ENCODE measurements around the gene ZNF497.

Gene ZNF497

DNA sequence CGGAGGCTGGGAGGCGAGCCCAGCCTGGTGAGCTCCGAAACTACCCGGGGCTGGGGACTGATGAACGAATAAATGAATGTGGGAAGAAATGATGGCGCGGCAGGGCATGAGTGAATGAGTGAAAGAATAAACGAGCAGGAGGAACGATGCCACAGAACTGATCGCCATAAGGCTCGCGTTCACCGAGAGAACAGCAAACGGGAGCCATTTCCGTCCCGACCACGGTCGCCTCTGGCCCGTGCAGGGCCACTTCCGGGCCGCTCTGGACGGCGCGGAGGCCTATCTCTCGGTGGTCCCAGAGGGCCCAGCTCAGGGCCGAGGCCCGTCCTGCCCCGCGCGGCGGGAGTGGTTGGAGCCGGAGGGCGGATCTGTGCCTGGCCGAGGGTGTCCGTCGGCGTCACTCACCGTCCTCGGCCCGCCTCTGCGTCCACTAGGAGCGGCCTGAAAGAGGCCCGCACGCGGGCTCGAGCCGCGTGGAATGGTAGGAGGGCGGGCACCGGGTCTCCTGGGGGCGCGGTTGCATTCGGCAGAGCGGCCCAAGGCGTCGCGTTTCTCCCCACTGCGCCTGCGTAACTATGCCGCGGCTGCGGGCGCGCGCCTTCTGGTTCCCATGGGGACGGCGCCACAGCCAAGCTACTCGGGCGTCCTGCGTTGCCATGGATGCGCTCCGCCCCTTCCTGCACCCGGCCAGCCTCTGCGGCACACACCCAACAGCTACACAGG, at the start of gene ZNF497 (continued):
- TF ChIP-seq, protein P1, sequence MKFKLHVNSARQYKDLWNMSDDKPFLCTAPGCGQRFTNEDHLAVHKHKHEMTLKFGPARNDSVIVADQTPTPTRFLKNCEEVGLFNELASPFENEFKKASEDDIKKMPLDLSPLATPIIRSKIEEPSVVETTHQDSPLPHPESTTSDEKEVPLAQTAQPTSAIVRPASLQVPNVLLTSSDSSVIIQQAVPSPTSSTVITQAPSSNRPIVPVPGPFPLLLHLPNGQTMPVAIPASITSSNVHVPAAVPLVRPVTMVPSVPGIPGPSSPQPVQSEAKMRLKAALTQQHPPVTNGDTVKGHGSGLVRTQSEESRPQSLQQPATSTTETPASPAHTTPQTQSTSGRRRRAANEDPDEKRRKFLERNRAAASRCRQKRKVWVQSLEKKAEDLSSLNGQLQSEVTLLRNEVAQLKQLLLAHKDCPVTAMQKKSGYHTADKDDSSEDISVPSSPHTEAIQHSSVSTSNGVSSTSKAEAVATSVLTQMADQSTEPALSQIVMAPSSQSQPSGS (tag by site-specific recombination; IDR thresholded peaks at IDR 0.05; ENCODE audit: low read depth): no peak
- TF ChIP-seq ZNF2 (tag by site-specific recombination; IDR thresholded peaks at IDR 0.05) (peak; percentile 63; the same call in 1 of the 2 replicates), ZNF530 (tag by site-specific recombination; IDR thresholded peaks at IDR 0.05; ENCODE audit: low read depth) (no peak), ZNF776 (tag by site-specific recombination; IDR thresholded peaks at IDR 0.05; ENCODE audit: borderline replicate concordance) (no peak), ZNF155 (tag by site-specific recombination; IDR thresholded peaks at IDR 0.05) (no peak), ZNF121 (tag by site-specific recombination; IDR thresholded peaks at IDR 0.05) (no peak), ZNF324 (tag by site-specific recombination; IDR thresholded peaks at IDR 0.05) (peak; percentile 59; the same call in 1 of the 2 replicates), ZNF184 (tag by site-specific recombination; IDR thresholded peaks at IDR 0.05) (no peak), ZNF670 (tag by site-specific recombination; IDR thresholded peaks at IDR 0.05; ENCODE audit: low read depth) (no peak), SP2 (tag by site-specific recombination; IDR thresholded peaks at IDR 0.05) (peak; percentile 90), ZNF239 (tag by site-specific recombination; IDR thresholded peaks at IDR 0.05) (peak; percentile 7; the same call in 1 of the 2 replicates), ZNF366 (tag by site-specific recombination; conservative IDR thresholded peaks at IDR 0.05) (0 out of 2 replicates have a peak, but pooled peaks have one; percentile 41), ZNF214 (tag by site-specific recombination; IDR thresholded peaks at IDR 0.05; ENCODE audit: borderline replicate concordance) (no peak), ZNF24 (tag by site-specific recombination; IDR thresholded peaks at IDR 0.05) (peak; percentile 88), KLF7 (tag by site-specific recombination; IDR thresholded peaks at IDR 0.05; ENCODE audit: borderline replicate concordance) (peak; percentile 69; the same call in 1 of the 2 replicates), ZNF311 (tag by site-specific recombination; IDR thresholded peaks at IDR 0.05; ENCODE audit: borderline replicate concordance) (no peak), ZNF274 (IDR thresholded peaks at IDR 0.05; ENCODE audit: low read length) (no peak), ZNF274 (tag by site-specific recombination; IDR thresholded peaks at IDR 0.05; ENCODE audit: borderline replicate concordance) (no peak), ZNF302 (tag by site-specific recombination; IDR thresholded peaks at IDR 0.05; ENCODE audit: low read depth) (no peak), ZBTB20 (tag by site-specific recombination; IDR thresholded peaks at IDR 0.05) (peak; percentile 59; the same call in 1 of the 2 replicates), ZNF658 (tag by site-specific recombination; IDR thresholded peaks at IDR 0.05) (no peak), OSR2 (tag by site-specific recombination; IDR thresholded peaks at IDR 0.05) (no peak)
- TF ChIP-seq, protein P2, sequence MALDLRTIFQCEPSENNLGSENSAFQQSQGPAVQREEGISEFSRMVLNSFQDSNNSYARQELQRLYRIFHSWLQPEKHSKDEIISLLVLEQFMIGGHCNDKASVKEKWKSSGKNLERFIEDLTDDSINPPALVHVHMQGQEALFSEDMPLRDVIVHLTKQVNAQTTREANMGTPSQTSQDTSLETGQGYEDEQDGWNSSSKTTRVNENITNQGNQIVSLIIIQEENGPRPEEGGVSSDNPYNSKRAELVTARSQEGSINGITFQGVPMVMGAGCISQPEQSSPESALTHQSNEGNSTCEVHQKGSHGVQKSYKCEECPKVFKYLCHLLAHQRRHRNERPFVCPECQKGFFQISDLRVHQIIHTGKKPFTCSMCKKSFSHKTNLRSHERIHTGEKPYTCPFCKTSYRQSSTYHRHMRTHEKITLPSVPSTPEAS (tag by site-specific recombination; IDR thresholded peaks at IDR 0.05): 0 out of 2 replicates have a peak, but pooled peaks have one; percentile 30
- TF ChIP-seq, protein P3, sequence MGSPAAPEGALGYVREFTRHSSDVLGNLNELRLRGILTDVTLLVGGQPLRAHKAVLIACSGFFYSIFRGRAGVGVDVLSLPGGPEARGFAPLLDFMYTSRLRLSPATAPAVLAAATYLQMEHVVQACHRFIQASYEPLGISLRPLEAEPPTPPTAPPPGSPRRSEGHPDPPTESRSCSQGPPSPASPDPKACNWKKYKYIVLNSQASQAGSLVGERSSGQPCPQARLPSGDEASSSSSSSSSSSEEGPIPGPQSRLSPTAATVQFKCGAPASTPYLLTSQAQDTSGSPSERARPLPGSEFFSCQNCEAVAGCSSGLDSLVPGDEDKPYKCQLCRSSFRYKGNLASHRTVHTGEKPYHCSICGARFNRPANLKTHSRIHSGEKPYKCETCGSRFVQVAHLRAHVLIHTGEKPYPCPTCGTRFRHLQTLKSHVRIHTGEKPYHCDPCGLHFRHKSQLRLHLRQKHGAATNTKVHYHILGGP (tag by site-specific recombination; IDR thresholded peaks at IDR 0.05): no peak
- TF ChIP-seq, protein P4, sequence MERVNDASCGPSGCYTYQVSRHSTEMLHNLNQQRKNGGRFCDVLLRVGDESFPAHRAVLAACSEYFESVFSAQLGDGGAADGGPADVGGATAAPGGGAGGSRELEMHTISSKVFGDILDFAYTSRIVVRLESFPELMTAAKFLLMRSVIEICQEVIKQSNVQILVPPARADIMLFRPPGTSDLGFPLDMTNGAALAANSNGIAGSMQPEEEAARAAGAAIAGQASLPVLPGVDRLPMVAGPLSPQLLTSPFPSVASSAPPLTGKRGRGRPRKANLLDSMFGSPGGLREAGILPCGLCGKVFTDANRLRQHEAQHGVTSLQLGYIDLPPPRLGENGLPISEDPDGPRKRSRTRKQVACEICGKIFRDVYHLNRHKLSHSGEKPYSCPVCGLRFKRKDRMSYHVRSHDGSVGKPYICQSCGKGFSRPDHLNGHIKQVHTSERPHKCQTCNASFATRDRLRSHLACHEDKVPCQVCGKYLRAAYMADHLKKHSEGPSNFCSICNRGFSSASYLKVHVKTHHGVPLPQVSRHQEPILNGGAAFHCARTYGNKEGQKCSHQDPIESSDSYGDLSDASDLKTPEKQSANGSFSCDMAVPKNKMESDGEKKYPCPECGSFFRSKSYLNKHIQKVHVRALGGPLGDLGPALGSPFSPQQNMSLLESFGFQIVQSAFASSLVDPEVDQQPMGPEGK (tag by site-specific recombination; IDR thresholded peaks at IDR 0.05): peak; percentile 75
- TF ChIP-seq, protein P5, sequence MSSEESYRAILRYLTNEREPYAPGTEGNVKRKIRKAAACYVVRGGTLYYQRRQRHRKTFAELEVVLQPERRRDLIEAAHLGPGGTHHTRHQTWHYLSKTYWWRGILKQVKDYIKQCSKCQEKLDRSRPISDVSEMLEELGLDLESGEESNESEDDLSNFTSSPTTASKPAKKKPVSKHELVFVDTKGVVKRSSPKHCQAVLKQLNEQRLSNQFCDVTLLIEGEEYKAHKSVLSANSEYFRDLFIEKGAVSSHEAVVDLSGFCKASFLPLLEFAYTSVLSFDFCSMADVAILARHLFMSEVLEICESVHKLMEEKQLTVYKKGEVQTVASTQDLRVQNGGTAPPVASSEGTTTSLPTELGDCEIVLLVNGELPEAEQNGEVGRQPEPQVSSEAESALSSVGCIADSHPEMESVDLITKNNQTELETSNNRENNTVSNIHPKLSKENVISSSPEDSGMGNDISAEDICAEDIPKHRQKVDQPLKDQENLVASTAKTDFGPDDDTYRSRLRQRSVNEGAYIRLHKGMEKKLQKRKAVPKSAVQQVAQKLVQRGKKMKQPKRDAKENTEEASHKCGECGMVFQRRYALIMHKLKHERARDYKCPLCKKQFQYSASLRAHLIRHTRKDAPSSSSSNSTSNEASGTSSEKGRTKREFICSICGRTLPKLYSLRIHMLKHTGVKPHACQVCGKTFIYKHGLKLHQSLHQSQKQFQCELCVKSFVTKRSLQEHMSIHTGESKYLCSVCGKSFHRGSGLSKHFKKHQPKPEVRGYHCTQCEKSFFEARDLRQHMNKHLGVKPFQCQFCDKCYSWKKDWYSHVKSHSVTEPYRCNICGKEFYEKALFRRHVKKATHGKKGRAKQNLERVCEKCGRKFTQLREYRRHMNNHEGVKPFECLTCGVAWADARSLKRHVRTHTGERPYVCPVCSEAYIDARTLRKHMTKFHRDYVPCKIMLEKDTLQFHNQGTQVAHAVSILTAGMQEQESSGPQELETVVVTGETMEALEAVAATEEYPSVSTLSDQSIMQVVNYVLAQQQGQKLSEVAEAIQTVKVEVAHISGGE (tag by site-specific recombination; conservative IDR thresholded peaks at IDR 0.05; ENCODE audit: low read depth): peak; percentile 96
- TF ChIP-seq, protein P6, sequence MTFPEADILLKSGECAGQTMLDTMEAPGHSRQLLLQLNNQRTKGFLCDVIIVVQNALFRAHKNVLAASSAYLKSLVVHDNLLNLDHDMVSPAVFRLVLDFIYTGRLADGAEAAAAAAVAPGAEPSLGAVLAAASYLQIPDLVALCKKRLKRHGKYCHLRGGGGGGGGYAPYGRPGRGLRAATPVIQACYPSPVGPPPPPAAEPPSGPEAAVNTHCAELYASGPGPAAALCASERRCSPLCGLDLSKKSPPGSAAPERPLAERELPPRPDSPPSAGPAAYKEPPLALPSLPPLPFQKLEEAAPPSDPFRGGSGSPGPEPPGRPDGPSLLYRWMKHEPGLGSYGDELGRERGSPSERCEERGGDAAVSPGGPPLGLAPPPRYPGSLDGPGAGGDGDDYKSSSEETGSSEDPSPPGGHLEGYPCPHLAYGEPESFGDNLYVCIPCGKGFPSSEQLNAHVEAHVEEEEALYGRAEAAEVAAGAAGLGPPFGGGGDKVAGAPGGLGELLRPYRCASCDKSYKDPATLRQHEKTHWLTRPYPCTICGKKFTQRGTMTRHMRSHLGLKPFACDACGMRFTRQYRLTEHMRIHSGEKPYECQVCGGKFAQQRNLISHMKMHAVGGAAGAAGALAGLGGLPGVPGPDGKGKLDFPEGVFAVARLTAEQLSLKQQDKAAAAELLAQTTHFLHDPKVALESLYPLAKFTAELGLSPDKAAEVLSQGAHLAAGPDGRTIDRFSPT (tag by site-specific recombination; IDR thresholded peaks at IDR 0.05): peak; percentile 26; the same call in 1 of the 2 replicates
